Coronary artery (tissue), 2 donors: ENCODE measurements around the gene CTF1.
A peak's percentile ranks its signal among the peaks of the same experiment; 100 is the strongest.
"Not testable (repeated sequence)": the region's sequence is repeated elsewhere in the genome, so short reads cannot be mapped to it uniquely, and the experiment has no call there.

Experiments
- DNase-seq: peaks from one replicate; pipeline ENCODE4 v3.0.0-alpha.2; 2017; ENCODE audit warnings: low spot score
- H3K27ac ChIP-seq, 2 donors: fragments of 200-600 bp; sonication (generic); one replicate each; pipeline ENCODE4 v1.5.1; 2016 to 2019
- H3K4me3 ChIP-seq: fragments of 200-600 bp; sonication (generic); 2 replicates; pipeline ENCODE4 v1.5.1; 2016; ENCODE audit warnings: mild to moderate bottlenecking, moderate library complexity
- TF ChIP-seq, protein P1 (sequence below): fragments of 200-600 bp; sonication (generic); IDR thresholded peaks from one replicate; pipeline ENCODE4 v1.5.1; 2019; ENCODE audit warnings: antibody characterized with exemption

Gene CTF1, protein sequence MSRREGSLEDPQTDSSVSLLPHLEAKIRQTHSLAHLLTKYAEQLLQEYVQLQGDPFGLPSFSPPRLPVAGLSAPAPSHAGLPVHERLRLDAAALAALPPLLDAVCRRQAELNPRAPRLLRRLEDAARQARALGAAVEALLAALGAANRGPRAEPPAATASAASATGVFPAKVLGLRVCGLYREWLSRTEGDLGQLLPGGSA

DNA sequence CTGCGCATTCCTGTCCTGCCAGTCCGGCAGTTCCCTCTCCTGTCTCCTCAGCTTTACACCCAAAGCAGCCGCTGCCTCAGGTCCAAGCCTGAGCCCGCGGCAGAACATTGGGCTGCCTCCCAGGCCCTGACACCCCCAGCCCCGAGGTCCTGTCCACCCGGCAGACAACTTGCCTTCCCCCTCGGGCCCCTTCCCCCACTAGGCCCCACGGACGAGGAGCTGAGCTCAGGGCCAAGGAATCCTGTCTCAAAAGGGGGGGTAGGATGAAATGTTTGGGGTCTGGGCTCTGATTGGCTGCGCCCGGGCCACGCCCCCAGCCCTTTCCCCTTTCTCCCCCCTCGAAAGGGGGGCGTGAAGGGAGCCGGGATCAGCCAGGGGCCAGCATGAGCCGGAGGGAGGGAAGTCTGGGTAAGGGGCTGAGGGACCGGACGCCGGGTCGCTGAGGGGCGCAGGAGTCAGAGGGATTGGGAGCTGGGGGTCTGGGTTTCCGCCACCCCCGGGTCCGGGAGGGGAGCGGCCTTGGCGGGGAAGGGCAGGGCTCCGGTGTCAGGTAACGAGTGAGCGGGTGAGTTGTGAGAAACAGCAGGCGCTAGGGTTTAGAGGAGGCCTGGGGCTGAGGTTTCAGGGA is at the start of gene CTF1:
TSS of gene CTF1 (plus strand) at position 354 of the 628 bp plus-strand sequence. CDS start at position 384, 30 bp downstream.
- TF ChIP-seq, protein P1, sequence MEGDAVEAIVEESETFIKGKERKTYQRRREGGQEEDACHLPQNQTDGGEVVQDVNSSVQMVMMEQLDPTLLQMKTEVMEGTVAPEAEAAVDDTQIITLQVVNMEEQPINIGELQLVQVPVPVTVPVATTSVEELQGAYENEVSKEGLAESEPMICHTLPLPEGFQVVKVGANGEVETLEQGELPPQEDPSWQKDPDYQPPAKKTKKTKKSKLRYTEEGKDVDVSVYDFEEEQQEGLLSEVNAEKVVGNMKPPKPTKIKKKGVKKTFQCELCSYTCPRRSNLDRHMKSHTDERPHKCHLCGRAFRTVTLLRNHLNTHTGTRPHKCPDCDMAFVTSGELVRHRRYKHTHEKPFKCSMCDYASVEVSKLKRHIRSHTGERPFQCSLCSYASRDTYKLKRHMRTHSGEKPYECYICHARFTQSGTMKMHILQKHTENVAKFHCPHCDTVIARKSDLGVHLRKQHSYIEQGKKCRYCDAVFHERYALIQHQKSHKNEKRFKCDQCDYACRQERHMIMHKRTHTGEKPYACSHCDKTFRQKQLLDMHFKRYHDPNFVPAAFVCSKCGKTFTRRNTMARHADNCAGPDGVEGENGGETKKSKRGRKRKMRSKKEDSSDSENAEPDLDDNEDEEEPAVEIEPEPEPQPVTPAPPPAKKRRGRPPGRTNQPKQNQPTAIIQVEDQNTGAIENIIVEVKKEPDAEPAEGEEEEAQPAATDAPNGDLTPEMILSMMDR, result no peak
- peak; percentile 92 for DNase-seq
- Histone ChIP-seq H3K4me3 (peak within 1 kb of the TSS; percentile 77), H3K27ac (peak within 1 kb of the TSS; percentile 97 to 100)

DNA sequence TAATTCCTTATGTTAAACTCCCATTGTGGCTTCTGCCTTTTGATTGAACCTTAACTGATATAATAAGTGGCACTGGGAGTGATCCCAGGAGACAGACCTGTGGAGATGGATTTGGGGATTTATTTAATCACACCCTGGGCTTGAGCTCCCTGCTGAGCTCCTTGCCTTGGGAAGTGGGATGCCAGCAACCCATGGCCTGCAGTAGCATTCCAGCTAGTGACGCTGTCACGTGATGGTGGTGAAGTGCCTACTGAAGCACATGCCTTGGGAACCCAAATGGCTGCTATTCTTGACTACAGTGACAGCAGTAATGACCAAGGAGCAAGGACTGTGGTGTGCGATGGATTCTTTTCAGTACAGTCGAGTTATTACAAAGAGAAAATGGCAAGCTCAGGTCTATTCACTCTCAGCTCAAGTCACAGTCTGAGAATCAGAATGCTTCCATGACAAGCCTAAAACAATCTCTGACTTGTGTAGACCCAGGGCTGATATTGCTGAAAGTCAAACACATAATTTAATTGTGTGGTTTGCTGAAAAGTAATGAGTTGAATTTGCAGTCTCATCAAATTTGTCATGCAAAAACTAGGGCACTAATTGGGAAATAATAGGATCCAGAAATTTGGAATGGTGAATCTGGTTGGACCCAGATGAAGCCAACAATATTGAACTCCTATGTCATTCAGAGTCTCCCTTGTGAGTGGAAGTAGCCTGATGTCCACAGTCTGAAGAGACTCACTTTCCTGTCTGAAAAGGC is 49.6 kb upstream of the CTF1 start:
- TF ChIP-seq, protein P1, result no peak
- DNase-seq, result no peak
- no peak overlapping the region for H3K4me3 ChIP-seq
- H3K27ac ChIP-seq, result no peak overlapping the region

DNA sequence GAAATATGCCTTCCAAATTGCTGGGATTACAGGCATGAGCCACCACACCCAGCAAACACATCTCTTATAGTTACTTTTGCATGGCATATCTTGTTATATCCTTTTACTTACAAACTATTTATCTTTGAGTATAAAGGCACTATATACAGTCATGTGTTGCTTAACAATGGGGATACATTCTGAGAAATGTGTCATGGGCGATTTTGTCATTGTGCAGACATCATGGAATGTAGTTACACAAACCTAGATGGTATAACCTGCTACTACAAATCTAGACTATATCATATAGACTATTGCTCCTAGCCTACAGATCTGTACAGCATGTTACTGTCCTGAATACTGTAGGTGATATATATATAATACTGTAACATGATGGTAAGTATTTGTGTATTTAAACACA is 46.2 kb upstream of the CTF1 start:
- no peak for DNase-seq
- TF ChIP-seq, protein P1, result no peak
- Histone ChIP-seq H3K4me3 (no peak overlapping the region), H3K27ac (no peak overlapping the region)

DNA sequence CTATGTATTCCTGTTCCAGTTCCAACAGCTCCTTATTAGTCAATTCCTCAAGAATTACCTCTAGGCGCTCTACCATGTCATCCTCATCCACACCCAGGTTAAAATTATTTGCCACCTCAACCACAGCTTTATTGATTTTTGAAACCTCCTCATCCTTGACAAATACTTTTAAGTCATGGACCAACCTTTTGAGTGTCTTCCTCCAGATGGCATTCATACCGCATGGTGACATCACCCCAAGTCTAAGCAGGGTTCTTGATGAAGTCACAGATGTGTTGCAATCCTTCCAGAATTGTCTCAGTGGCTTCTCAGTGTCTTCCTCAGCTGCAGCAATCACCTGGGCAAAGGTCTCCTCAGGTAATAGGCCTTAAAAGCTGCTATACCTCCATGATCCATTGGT is 42.7 kb upstream of the CTF1 start:
- no peak for DNase-seq
- peak overlapping the region in 1 of 2 donors; percentile 77 for H3K27ac ChIP-seq
- TF ChIP-seq, protein P1, result no peak
- H3K4me3 ChIP-seq, result no peak overlapping the region

DNA sequence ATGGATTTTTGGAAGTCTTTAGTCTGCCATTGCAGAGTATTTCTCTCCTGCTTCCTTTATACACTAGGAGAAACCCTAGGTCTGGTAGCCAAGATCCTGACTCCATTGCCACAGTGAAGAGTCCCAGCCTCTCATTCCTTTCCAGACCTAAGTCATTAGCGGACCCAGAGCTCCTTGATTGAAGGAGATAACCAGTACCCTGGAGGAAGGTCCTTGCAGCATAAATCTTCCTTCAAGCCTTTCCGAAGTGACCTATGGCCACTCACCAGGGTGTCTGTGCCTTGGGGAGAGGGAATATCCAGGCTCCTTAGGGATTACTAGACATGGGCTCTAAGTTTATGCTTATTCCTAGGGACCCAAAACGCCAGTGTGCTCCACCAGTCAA is 38.3 kb upstream of the CTF1 start:
- Histone ChIP-seq H3K4me3 (no peak overlapping the region), H3K27ac (no peak overlapping the region)
- DNase-seq, result no peak
- TF ChIP-seq, protein P1, result no peak

DNA sequence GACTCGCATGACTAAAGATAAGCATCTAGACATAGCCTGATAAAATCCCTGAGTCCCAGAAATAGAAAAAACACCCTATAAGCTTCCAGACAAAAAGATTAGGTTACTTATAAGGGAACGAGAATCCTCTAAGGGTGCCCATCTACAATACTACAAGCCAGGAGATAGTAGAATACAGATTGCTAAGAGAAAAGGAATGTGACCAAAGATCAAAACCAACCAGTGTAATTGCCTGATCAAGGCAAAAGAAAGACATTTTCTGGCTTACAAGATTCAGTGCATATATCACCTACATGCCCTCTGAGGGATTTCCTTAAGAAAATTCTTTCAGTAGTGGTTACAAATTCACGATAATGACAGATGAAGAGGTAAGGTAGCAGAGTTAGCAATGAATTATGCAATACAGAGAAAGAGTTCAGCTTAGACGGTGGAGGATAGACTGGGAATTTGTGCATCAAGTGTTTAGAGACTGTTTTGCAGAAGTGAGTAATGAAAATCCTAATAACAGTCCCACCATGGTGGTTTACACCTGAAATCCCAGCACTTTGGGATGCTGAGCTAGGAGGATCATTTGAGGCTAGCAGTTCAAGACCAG is 37.5 kb upstream of the CTF1 start:
- no peak overlapping the region for H3K27ac ChIP-seq
- H3K4me3 ChIP-seq, result no peak overlapping the region
- DNase-seq, result no peak
- TF ChIP-seq, protein P1, result no peak

DNA sequence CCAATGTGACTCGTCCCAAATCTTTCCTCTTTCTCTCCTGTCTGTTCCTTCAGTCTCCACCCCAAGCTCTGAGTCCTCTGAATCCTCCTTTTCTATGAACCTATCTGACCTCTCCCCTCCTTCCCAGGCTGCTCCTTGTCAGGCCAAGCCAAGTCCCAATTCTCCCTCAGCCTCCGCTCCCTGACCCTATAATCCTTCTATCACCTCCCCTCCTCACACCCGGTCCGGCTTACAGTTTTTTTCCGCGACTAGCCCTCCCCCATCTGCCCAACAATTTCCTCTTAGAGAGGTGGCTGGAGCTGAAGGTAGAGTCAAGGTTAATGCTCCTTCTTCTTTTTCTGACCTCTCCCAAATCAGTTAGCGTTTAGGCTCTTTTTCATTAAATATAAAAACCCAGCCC is 35.7 kb upstream of the CTF1 start:
- not testable (repeated sequence) for DNase-seq, H3K4me3 ChIP-seq, H3K27ac ChIP-seq

DNA sequence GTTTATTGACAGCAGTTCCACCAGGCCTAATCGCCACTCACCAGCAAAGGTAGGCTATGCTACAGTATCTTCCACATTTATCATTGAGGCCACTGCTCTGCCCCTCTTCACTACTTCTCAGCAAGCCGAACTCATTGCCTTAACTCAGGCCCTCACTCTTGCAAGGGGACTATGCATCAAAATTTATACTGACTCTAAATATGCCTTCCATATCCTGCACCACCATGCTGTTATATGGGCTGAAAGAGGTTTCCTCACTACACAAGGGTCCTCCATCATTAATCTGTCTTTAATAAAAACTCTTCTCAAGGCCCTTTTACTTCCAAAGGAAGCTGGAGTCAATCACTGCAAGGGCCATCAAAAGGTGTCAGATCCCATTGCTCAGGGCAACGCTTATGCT is 33.2 kb upstream of the CTF1 start:
- DNase-seq, H3K27ac ChIP-seq, H3K4me3 ChIP-seq: not testable (repeated sequence)
